Activated naive CD4-positive, alpha-beta T cell treated with anti-CD3 and anti-CD28 coated beads, Interleukin-2, amount 50 U/mL, for 72 hours (primary cell): ENCODE measurements around the gene FOXD4L1. TPM values are rescaled to one million over a fixed set of nuclear protein-coding genes. Genes with fewer than 3 reads are reported as not detected.
"Not testable (repeated sequence)": the region's sequence is repeated elsewhere in the genome, so short reads cannot be mapped to it uniquely, and the experiment has no call there.

Experiments
- ATAC-seq, 2 donors: fragments of 150-1000 bp; cut with Tn5 transposase; 2 replicates each; pipeline ENCODE4 v1.10.0; 2021; ENCODE audit warnings: mild to moderate bottlenecking in 2 of 2, moderate library complexity in 2 of 2
- DNase-seq, 2 donors: peaks; one replicate each; pipeline ENCODE4 v3.0.0; 2021 to 2022; ENCODE audit warnings: low spot score in 2 of 2
- H3K27ac Mint-ChIP-seq, 2 donors: one replicate each; pipeline ENCODE4 v1.8.0; 2022; ENCODE audit warnings: mild to moderate bottlenecking in 2 of 2, mixed read lengths in 2 of 2
- H3K36me3 Mint-ChIP-seq, 2 donors: one replicate each; pipeline ENCODE4 v1.8.0; 2022; ENCODE audit warnings: mixed read lengths in 2 of 2
- H3K9me3 Mint-ChIP-seq, 2 donors: one replicate each; pipeline ENCODE4 v1.8.0; 2022; ENCODE audit warnings: mixed read lengths in 2 of 2
- total RNA-seq, 2 donors: library from RNA; stranded (reverse); gene quantifications; one replicate each; pipeline ENCODE4 v1.2.3, GENCODE V29; 2022

FOXD4L1 gene
- under 1 TPM in 1 of 2 donors, not detected in 1; 0.30 TPM for total RNA-seq

GRCh38 chr2:113498365-113498764 lies at the start of gene FOXD4L1:
Gene FOXD4L1 (plus strand): TSS chr2:113498665. CDS start chr2:113499257, 592 bp downstream.
- not testable (repeated sequence) for ATAC-seq, H3K9me3 Mint-ChIP-seq, H3K27ac Mint-ChIP-seq, DNase-seq
- peaks cover 6 to 15% of the 10 kb centered on the region in 2 donors for H3K36me3 Mint-ChIP-seq

GRCh38 chr2:113465770-113466169 lies 32.7 kb upstream of the FOXD4L1 start:
- DNase-seq, ATAC-seq, H3K9me3 Mint-ChIP-seq, H3K36me3 Mint-ChIP-seq, H3K27ac Mint-ChIP-seq: not testable (repeated sequence)

DNA sequence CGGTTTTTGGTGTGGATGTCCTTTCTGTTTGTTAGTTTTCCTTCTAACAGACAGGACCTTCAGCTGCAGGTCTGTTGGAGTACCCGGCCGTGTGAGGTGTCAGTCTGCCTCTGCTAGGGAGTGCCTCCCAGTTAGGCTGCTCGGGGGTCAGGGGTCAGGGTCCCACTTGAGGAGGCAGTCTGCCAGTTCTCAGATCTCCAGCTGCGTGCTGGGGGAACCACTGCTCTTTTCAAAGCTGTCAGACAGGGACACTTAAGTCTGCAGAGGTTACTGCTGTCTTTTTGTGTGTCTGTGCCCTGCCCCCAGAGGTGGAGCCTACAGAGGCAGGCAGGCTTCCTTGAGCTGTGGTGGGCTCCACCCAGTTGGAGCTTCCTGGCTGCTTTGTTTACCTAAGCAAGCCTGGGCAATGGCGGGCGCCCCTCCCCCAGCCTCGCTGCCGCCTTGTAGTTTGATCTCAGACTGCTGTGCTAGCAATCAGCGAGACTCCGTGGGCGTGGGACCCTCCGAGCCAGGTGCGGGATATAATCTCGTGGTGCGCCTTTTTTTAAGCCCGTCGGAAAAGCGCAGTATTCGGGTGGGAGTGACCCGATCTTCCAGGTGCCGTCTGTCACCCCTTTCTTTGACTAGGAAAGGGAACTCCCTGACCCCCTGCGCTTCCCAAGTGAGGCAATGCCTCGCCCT lies 21.6 kb upstream of the FOXD4L1 start:
- ATAC-seq, H3K27ac Mint-ChIP-seq: not testable (repeated sequence)

GRCh38 chr2:113496527-113496926 lies 1.9 kb upstream of the FOXD4L1 start:
- not testable (repeated sequence) for H3K9me3 Mint-ChIP-seq, ATAC-seq, H3K36me3 Mint-ChIP-seq, DNase-seq
- peak overlapping the region in 1 of 2 donors; percentile 55 for H3K27ac Mint-ChIP-seq

More for the DNA sequence above, 21.6 kb upstream of the FOXD4L1 start:
- not testable (repeated sequence) for H3K36me3 Mint-ChIP-seq, H3K9me3 Mint-ChIP-seq, DNase-seq

DNA sequence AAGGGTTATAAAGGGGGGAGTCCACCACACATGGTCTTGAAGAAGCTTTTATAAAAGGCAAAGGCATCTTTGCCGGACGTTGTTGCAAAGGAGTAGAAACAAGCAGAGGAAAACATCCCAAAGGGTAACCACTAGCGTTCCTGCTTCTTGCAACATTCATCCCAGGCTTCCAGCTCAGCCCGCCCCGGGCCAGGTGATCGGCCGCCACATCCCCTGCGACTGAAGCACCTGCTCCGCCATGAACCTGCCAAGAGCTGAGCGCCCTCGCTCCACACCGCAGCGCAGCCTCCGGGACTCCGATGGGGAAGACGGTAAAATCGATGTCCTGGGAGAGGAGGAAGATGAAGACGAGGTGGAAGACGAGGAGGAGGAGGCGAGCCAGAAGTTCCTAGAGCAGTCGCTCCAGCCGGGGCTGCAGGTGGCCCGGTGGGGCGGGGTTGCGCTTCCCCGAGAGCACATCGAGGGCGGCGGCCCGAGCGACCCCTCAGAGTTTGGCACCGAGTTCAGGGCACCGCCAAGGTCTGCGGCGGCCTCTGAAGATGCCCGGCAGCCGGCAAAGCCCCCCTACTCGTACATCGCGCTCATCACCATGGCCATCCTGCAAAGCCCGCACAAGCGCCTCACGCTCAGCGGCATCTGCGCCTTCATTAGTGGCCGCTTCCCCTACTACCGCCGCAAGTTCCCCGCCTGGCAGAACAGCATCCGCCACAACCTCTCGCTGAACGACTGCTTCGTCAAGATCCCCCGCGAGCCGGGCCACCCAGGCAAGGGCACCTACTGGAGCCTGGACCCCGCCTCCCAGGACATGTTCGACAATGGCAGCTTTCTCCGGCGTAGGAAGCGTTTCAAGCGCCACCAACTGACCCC lies 787 bp downstream of the FOXD4L1 start:
- not testable (repeated sequence) for DNase-seq, H3K9me3 Mint-ChIP-seq, H3K27ac Mint-ChIP-seq

GRCh38 chr2:113499886-113500722 lies 1.6 kb downstream of the FOXD4L1 start:
- H3K27ac Mint-ChIP-seq, ATAC-seq, DNase-seq, H3K9me3 Mint-ChIP-seq: not testable (repeated sequence)
- H3K36me3 Mint-ChIP-seq = peaks cover 6 to 15% of the 10 kb centered on the region in 2 donors

More for the DNA sequence above, 787 bp downstream of the FOXD4L1 start:
- peaks cover 6 to 15% of the 10 kb centered on the region in 2 donors for H3K36me3 Mint-ChIP-seq
- ATAC-seq = not testable (repeated sequence)

DNA sequence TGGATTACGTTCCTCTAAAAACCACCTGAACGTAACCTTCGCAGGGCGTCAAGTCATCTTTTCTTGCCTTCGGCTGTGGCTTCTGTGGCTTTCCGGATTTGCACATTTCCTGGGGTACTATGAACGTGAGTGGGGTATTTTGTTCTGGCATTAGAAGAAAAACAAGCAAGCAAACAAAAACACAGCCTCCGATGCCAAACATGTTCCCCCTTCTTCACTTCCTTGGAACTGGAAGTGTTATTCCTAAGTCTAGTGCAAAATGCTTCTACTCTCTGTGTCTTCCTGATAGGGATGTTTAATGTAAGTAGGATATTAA lies 2.2 kb downstream of the FOXD4L1 start:
- peaks cover 6 to 15% of the 10 kb centered on the region in 2 donors for H3K36me3 Mint-ChIP-seq
- not testable (repeated sequence) for H3K9me3 Mint-ChIP-seq, ATAC-seq, H3K27ac Mint-ChIP-seq, DNase-seq

- not testable (repeated sequence) for H3K27ac Mint-ChIP-seq, H3K9me3 Mint-ChIP-seq, H3K36me3 Mint-ChIP-seq
- ATAC-seq = peak; percentile 19 to 34
- peak in 1 of 2 donors; percentile 16 for DNase-seq
Observed at GRCh38 chr2:113502216-113503093, 4.0 kb downstream of the FOXD4L1 start.

DNA sequence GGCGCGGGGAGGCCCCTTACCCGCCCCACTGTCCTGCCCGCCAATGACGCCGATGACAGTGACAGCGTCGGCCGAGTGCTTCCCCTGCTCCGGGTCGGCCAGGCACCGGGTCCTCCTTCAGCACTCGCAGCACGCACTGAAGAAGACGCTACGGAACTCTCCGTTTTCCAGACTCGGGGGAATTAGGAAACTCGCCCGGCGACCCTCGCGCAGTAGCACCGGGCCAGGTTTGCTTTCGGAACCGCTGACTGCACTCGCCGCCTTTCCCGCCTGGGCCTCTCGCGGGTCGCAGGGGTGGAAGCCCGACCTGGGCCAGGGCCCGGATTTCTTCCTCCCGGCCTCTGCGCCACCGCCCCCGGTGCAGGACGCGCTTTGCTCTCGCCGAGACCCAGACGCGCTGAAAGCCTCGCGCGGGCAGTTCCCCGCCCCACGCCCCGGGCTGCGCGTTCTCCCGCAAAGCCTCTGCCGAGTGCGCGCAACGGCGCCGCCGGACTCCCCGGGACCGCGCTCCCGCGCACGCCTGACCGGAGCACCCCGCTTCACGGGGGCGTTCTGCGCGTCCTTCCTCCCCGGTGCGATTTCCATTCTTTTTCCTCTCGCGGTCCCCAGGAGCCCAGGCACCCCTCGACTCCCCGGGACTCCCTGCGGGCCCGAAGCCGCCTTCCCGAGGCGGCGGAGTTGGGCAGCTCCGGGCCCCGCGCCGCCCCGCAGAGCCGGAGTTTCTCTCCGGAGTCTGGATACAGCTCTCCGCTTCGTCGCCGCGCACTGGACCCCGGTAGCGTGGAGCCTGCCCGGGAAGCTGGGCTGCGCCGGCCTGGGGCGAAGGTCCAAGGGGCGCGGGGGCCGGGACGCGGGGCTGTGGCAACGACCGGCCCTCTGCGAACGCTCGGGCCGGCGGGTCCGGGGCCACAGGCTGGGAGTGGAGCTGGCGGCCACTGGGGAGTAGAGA lies 4.9 kb downstream of the FOXD4L1 start:
- not testable (repeated sequence) for H3K9me3 Mint-ChIP-seq, H3K36me3 Mint-ChIP-seq, H3K27ac Mint-ChIP-seq
- DNase-seq = peak; percentile 52 to 65
- peak; percentile 86 to 98 for ATAC-seq

- not testable (repeated sequence) for H3K9me3 Mint-ChIP-seq, ATAC-seq, DNase-seq, H3K36me3 Mint-ChIP-seq, H3K27ac Mint-ChIP-seq
Observed at GRCh38 chr2:113504081-113504480, 5.6 kb downstream of the FOXD4L1 start.

DNA sequence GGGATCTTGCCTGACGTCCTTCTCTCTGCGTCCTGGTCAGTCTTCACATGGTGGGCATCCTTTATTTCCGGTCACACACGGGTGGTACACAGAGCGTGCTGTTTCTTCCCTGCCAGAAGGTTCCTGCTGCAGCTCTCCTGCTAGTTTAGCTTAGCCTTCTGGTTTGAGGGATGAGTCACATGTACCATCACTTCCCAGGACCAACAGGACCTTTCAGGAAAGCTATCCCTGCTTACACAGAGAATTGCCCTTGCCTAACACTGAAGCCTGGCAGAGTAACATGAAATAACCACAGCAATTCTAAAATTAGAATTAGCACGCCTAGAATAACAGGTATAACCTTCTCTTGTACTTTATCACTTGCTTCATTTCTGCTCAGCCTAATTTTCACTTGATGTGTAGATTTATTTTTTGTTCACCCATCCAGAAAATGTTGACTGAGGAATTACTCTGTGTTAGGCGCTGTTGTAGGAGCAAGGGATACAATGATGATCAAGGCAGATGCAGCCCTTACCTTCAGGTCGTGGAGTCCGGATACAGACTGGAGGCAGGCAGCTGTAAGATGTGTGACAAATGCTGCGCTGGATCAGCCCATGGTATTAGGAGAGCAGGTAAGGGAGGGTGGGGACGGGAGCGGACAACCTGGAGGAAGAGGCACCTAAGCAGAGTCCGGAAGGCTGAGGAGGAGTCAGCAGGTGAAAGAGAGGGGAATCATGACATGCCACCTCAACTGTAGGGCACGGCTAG lies 9.1 kb downstream of the FOXD4L1 start:
- ATAC-seq = peak in 1 of 2 donors; percentile 5
- DNase-seq = not testable (repeated sequence)

GRCh38 chr2:113508187-113508586 lies 9.7 kb downstream of the FOXD4L1 start:
- peak in 1 of 2 donors; percentile 21 for ATAC-seq

More for the DNA sequence above, 9.1 kb downstream of the FOXD4L1 start:
- not testable (repeated sequence) for H3K27ac Mint-ChIP-seq, H3K36me3 Mint-ChIP-seq, H3K9me3 Mint-ChIP-seq

GRCh38 chr2:113510913-113511312 lies 12.4 kb downstream of the FOXD4L1 start:
- not testable (repeated sequence) for H3K27ac Mint-ChIP-seq, H3K36me3 Mint-ChIP-seq, ATAC-seq, H3K9me3 Mint-ChIP-seq, DNase-seq

More at GRCh38 chr2:113508187-113508586, 9.7 kb downstream of the FOXD4L1 start:
- H3K9me3 Mint-ChIP-seq, H3K36me3 Mint-ChIP-seq, DNase-seq, H3K27ac Mint-ChIP-seq: not testable (repeated sequence)

GRCh38 chr2:113511859-113512258 lies 13.4 kb downstream of the FOXD4L1 start:
- not testable (repeated sequence) for H3K36me3 Mint-ChIP-seq, DNase-seq, H3K27ac Mint-ChIP-seq, H3K9me3 Mint-ChIP-seq
- peak; percentile 22 to 54 for ATAC-seq
